NCI-H2227 (cell line): ENCODE data around the gene CAMTA1.

Experiments used
- DNase-seq: peaks from one replicate; lab custom pipeline; 2025; ENCODE audit not compliant: unreplicated experiment; lab: John Stamatoyannopoulos, UW

CAMTA1 gene

DNA sequence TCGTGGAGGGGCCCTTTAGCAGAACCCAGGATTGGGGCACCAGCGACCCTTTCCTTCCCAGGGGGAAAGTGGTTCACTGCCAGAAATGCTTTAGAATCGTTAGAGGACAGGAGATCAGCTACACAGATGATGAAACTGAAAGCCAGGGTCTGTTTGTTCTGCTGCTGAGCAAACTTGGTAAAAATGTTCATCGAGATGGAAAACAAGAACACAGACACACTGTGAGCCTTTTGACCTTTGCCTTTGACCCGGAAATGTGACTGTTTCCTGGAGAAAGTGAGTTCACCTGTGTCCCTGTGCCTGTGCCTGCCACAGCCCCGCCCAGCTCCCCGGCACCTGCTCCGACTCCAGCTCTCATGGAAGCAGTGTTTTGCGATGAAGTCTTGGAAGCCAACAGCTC, 234.3 kb downstream of the CAMTA1 start:
- DNase-seq, result no peak

DNA sequence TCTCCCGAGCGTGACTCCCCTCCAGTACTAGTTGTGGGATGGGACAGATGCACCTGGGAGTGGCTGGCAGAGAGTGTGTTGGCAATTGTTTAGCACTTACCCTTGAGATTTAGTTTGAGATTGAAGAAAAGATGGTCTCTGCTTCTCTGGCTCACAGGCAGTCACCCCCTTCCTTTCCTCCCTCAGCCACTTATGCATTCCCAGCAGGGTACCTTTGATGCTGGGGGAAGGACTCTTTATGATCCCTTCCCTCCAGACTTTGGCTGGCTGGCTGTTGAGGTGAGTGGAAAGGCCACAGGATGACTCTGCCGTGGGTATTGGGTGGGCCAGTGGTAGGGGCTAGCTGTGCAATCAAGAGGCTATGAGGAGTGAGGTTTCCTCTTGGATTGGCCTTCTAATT, 236.8 kb downstream of the CAMTA1 start:
- DNase-seq, result no peak

DNA sequence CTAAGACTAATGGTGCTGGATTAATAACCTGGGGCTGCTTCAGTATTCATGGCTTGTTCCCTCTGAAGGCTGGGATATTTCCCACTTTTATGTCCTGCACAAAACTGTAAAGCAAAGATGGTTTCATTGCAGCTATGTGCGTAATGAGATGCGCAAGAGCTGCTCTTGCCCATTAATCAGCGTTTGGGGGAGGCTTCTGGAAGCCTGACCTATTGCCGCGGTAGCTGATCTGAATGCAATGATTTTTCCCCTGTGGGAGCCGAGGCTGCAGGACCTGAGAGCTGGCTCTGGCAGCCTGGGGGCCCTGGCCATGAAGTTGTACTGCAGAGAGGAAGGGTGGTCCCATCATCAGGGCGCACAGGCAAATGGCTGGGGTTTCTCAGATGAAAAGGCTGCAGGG, 239.8 kb downstream of the CAMTA1 start:
- no peak for DNase-seq

DNA sequence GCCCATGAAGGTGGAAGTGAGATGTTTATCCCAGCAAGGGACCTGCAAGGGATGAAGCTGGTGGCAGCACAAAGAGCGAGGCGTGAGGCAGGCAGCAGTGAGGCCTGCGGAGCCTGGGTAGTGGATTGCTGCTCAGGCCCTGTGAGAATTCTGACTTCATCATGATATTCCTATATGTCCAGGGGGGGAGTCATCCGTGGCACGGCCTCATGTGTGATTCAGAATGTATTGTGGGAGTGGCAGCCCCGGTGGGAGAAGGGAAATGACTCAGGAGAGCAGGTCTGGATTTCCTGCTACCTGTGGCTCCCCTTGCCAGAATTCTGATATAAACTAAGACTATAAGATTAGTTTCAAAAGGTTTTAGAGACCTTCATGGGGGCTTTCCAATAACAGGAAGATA, 240.9 kb downstream of the CAMTA1 start:
- no peak for DNase-seq

DNA sequence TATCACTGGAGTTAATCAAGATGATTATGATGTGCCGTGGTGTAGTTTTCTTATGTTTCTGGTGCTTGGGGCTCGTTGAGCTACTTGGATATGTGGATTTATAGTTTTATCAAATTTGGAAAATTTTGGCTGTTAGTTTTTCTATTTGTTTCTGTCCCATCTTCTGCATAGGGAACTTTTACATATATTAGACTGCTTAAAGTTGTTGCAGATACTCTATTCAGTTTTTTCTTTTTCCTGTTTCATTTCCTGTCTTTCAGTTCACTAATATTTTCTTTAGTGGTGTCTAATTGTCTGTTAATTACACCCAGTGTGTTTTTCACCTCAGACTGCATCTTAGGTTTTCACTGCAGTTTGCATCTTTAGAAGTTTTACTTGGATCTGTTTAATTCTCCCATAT, 247.7 kb downstream of the CAMTA1 start:
- no peak for DNase-seq

DNA sequence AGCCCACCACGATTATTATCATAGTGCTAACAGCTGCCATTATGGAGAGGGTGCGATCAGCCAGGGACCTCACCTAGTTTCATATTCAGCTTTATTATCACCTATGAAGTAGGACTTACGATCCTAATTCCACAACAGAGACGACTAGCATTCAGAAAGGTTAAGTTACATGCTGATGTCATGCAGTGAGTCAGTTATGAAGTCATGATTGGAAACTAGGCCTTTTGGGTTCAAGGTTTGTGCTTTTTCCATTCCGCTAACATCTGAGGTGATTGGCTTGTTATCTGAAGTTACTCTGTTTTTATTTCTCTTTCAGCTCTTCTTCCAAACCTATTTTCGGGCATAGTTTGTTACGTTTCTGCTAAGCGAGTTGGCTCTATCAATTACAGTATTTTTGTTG, 251.1 kb downstream of the CAMTA1 start:
- DNase-seq, result no peak

DNA sequence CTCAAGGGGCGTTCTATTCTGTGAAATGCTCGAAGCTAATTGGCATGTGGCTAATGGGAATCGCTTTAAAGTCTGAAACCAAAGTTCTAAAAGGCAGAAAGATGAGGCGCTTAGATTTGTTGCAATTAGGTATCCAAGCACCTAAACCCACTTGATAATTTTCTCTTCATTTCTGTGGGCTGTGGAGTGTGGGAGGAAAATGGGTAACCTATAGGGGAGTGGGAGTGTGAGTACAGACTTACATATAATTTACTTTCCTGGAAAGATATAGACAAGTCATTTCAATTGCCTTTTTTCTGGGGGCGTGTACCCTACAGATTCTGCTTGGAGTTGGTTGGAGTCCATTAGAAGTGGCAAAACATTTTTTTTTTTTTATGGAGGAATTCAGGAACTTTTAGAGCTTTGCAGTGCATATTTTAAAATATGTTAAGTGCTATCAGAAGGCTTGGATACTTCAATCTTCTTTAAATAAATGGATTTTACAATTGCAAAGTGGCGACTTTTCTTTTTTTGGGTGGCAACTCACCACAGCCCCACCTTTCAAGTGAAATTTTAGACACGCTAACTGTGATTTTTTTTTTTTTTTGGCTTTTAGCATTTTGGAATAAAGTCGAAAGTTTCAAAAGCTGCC, 254.5 kb downstream of the CAMTA1 start:
- no peak for DNase-seq

DNA sequence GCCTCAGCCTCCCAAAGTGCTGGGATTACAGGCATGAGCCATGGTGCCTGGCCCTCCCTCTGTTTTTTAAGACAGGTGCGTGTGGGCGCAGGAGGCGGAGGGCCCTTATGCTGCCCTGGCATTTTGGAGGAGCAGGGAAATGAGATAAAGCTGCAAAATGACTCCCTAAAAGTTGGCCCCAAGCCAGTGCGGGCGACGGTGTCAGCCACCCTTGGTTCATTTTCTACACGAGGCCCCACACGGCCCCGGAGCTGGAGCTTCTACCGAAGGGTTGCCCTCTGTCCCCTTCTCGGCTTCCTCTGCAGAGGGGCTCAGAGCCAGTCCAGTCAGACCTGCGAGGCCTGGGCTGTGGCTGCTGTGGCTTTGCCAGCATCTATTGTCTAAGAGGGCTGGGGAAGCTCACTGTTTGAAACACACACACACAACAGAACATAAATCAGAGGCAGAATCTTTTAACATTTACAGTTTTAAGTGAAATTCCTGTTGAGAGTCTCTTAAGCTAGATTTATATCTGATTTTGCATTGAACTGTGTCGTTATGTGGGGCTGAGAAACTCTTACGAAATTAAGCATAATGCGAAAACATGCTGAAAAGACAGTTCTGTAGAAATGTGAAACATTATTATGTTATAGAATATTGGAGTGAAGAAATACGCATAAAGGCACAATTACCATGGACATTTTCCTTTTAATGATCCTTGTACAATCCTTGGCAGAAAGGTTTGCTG, 255.9 kb downstream of the CAMTA1 start:
- no peak for DNase-seq

DNA sequence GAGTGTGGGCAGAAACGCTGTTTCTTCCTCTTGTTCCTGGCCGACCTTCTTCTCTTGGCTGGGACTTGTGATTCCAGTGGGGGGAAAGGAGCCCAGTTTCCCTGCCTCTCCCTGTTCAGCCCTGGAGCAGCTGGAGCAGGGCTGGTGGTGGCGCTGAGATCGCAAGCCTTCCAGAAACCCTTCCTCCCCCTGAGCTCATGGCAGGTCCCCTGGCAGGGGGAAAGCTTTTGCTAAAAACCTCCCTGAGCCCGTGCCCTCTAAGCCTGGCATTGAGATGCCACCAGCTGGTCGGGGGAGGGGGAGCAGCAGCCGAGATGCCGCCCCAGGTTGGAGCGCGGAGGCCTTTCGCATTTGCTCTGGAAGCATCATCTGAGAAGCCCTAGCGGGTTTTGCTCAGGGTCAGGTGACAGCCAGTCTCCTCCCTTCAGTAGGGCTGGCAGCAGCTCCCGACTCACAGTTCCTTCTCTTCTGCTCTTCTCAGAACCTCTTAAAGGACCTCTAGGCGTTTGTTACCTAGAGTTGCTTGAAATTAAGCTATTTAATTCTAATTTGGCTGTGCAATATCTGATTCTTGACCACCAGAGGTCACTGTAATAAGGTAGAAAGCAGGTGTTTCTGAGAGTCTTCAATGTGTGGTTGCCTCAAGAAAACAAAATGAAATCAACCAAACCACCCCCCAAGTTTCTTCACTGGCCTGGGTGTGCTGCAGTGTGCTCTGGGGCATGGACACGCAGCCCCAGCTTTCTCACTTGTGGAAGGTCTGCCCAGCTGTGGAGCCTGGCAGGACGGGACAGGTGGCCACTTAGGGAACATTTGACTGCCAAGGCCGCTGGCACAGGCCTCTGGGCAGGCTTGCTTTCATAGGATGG, 257.3 kb downstream of the CAMTA1 start:
- peak; percentile 59 for DNase-seq

DNA sequence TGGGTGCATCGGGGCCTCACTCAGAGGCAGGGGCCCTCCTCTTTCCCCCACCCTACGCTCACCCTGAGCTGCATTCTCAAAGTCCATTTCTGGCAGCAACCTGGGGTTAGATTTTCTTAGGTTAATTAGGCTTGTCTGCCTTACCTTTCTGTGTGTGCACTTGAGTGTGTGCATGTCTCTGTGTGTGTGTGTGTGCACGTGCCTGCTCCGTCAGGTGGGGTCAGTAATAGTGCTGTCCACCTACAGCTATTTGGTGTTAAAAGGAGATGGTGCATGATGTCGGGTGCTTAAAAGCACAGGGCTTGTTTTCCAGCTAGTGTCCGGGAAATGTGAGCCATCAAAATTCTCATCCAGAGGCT, 257.9 kb downstream of the CAMTA1 start:
- DNase-seq, result no peak

DNA sequence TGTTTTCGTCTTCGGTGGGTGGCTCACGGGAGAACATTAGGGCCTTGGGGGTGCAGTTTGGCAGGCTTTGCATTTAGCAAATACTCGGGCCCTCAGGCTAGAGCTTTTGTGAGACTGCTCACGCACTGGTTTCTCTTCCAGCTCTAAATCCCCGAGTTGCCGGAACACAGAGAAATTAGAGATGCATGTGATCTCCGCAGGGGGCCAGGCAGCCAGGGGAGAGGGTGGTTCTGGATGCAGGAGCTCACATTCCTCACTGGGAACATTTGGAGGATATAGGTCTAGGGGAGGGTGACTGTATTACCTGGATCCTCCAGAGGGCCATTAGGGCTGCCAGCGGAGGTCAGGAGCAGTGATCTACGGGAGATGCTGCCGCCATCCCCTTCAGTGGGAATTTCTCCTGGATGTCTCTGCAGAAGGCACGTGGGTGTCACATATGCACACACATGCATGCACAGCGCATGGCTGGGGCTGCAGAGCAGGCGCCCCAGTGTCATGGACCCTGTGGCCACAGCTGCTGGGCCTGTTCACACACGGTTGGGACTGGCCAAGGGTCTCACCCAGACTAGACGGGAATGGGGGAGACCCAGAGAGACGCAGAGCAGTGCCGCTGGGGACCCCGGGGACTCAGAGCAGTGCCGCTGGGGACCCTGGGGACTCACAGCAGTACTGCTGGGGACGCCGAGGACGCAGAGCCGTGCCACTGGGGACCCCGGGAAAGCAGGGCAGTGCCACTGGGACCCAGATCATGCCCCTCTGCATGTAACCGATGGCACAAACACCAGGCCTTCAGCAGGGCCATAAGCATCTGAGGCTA, 258.7 kb downstream of the CAMTA1 start:
- DNase-seq, result no peak

DNA sequence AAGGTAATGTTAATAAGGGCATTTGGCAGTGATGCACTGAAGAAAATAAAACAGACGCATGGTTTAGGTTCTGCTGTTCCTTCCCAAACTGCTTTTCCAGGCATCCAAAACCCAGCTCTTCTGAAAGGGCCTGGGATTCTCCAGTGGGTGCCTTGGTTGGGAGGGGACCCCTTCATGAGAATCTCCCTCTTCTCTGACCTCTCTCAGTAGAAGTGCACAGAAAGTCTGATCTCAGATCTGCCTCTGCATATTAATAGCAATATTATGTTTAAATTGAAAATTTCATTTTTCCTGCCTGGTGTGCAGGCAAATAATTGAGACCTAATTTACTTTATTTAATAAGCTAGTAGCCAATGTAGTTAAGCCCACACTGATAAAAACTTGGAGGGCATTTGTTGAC, 260.6 kb downstream of the CAMTA1 start:
- DNase-seq, result no peak

DNA sequence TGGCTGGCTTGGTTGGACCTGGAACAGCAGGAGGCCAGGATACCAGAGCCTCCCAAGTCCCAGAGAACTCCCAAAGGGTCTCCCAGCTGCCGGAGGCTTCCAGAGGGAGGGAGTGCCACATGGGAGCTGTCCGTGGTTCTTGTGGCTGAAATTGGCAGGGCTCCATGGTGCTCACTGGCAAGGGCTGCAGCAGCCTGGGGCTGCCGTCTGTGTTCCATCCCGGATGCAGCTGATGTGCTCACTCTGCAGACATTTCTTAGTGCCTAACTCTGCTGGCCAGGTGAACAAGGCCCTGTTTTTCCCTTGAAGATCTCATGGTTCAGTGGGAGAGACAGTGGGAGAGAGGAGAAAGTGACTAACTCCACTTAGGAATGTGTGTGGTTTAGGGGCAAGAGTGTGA, 261.1 kb downstream of the CAMTA1 start:
- DNase-seq, result no peak

DNA sequence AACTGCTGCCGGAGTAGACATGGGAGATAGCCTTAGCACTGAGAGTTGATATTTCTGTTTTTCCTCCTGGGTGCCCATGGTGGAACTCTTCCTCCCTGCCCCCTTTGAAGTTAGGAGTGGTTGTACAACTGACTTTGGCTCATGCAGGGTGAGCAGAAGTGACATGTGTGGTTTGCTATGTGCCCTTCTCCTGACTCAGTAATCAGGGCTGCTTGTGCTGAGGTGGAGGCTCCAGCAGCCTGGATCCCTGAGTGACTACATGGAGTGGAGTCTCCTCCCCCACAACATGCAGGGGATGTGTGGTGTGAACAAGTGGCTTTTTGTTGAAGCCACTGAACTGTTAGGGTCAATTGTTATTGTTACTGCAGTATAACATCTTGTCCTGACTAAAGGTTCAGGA, 261.6 kb downstream of the CAMTA1 start:
- DNase-seq, result no peak

DNA sequence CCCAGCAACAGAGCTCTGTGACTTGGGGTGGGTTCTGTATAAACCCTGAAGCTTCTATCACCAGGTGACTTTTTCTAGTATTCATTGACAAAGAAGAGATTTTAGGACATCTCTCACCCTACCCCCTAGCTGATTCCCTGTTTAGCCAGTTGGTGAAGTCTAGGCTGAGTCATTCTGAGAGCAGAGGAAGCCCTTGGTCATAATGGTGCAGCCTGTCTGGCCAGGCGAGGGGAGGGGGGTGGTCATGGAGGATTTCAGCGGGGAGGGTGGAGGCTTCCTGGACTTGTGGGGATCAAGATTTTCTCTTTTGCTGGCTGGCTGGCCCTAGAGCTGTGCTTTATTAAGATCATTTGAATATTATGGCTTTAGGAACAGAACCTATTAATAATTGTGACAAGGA, 262.6 kb downstream of the CAMTA1 start:
- DNase-seq, result no peak

DNA sequence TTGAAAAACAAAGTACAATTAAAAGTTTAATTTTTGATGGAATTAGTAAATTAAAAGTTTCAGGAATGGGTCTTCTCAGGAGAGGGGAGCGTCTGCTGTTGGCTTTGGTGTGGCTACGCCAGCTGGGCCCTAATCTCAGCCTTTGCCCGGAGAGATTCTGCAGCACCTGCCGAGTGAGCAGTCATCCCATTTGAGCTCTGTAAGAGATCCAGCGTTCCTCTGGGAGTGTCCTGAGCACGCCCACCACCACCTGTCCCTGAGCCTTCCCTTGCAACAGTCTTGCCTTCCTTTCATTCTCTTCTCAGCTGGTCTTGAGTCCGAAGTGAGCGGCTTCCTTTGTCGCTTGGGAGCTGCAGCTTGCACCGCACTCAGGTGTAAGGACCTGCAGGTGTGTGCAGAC, 263.1 kb downstream of the CAMTA1 start:
- no peak for DNase-seq

DNA sequence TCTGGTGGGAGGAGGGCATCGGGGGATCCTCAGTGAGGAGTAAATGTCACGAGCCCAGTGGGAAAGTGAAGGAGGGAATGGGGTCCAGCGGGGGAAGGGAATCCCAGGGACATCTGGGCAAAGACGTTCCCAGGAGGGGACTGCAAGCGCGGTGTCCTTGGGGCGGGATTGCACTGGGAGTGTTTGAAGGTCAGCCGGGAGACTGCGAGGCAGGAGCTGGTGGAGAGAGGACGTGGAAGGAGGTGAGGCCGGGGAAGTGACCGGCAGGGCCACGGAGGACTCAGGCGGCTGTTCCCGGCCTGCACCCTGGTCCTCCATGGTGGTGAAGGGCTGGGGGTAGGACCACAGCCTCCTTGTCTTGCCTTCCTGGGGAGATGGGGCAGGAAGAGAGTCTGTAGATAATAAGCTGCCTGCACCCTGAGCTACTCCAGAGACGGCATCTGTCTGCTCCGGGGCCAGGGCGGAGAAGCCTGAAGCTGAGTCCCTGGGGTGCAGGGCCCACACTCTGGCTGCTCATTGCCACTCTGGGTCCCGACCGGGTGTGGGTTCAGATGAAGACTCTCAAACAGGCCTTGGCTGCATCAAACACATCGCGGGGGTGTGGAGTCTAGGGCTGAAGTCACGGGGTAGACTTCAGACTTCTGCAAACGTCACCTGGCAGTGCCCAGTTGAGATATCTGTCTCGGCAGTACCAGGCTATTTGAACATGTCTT, 264.8 kb downstream of the CAMTA1 start:
- no peak for DNase-seq

DNA sequence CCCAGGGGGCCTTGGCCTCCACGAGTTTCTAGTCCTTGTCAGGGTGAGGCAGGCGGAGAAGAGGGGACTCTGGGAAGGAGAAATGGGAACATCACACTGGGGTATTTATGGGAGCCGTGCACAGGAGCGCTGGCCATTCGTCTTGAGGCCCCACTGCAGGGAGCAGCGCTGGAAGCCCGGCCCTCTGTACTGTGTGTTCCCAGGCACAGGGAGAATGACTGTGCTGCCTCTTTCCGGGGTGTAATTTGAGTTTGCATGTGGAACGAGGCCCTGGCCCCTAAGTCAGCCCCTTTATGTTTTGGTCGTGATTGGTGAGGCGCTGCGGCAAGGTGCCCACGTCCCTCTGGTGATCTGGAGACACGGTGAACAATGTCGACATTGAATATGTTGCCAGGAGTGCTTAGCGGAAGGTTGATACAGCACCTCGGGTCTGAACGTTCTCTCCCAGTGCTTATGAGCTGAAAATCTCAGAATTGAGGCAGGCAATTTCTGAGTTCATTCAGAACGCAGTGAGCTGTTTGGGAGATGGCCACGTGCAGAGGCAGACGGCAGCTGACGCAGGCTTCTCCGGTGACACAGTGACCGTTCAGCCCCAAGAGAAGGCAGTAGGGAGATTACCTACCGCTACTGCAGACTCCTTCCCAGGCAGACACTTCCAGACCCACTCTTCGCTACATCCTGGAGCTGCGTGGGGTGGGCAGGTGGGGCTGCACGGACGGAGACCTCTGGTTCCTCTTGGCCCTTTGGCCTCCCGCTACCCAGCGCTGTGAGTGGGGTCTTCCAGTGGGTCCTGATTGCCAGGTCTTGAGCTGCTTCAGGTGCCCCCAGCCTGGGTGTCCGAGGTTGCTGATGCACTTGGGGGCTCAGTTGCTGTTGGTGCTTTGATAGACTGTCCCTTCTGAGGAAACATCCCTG, 265.8 kb downstream of the CAMTA1 start:
- DNase-seq, result no peak

DNA sequence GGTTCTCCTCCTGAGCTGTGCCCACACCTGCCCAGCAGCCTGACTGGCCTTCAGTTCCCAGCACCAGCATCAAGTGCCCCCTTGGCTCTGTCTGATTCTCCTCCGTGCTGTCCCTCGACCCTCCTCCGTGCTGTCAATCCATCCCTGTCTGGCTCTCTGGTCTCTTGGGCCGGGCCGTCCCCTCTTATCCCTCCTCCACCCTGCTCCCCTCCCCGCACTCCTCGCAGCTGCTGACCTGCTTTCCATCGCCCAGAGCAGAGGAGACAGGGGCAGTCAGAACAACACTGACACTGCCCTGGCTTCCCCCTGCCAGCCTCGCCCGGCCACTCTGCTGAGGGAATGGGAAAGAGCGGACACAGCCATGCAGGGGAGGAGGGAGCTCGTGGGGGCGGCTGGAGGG, 267.4 kb downstream of the CAMTA1 start:
- no peak for DNase-seq

DNA sequence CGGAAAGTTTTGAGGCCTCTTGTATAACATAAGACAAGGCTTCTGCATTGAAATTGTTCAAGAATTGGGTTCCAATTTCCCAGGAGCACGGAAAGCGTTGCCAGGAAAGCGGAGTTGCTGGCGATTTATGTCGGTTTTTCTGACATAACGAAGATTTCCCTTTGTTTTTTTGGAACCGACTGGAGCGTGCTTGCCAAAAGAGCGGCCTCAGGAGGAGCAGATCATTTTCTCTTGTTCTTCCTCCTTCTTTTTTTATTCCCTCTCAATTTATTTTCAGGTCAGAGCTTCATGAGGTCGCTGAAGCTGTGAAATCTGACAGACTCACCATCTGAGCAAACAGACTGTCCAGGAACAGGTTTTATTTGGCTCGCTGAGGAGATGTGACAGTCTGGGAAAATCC, 275.5 kb downstream of the CAMTA1 start:
- DNase-seq, result no peak
